ENCODE data around the gene DDN.
A peak's percentile ranks its signal among the peaks of the same experiment; 100 is the strongest.

Gene DDN

DNA sequence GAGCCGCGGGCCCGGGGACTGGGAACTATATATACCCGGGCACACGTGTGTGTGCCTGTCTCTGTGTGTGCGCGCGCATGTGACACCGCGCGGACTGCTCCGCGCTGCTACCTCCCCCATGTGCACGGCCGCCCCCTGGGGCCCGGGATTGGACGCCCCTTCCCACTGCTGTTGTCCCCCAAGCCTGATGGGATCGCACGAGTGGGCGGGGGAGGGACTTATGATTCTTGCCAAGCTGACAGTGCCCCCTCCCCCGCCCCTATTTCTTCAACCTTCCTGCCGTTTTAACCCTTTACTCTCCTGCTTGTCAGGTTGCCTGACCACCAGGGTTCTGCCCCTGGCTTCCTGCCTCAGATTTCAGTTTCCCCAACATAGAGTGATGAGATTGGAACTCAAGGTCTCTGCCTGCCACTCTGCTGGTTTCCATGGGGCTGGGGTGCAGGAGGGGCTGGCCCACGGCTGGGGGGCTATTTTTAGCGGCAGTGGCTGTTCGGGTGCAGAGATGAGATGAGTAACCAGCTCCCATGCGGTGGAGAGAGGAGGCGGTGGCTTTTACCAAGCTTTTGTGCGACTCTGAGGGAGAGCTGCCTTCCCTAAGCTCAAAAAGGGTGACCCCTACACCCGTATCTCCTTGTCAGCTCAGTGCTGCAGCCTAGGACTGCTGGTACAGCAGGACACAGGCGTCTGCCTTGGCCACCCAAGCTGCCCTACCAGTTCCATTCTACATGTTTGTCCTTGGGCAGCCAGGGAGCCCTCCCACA is at the start of gene DDN:
TSS of gene DDN (minus strand) at position 5 of the 761 bp plus-strand sequence. CDS start 88 bp downstream, outside the sequence.
- no peak for DNase-seq

- no peak for DNase-seq
These were observed 49.8 kb upstream of the DDN start for GRCh38 chr12:49048953-49049352.

GRCh38 chr12:49046129-49046895 is 47.1 kb upstream of the DDN start:
- DNase-seq: no peak

GRCh38 chr12:49044660-49045059 is 45.5 kb upstream of the DDN start:
- DNase-seq: no peak

GRCh38 chr12:49043856-49044258 is 44.7 kb upstream of the DDN start:
- peak; percentile 53 for DNase-seq

DNA sequence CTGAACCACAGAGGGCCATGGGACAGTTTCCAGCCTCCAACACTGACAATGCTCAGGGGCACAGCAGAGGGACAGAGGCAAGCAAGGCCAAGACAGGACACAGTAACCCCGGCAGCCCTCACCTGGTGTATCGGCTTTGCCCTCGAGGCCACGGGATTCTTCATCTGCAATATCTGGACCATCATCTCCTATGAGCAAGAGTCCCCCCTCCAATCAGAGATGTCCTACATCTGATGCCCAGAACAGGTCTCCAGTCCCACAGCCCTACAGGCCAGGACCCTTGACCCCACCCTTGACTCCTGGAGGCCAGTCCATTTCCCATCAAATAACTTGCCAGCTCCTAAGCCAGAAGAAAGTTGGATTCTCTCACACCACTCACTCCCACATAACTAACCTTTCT is 44.1 kb upstream of the DDN start:
- DNase-seq: no peak

DNA sequence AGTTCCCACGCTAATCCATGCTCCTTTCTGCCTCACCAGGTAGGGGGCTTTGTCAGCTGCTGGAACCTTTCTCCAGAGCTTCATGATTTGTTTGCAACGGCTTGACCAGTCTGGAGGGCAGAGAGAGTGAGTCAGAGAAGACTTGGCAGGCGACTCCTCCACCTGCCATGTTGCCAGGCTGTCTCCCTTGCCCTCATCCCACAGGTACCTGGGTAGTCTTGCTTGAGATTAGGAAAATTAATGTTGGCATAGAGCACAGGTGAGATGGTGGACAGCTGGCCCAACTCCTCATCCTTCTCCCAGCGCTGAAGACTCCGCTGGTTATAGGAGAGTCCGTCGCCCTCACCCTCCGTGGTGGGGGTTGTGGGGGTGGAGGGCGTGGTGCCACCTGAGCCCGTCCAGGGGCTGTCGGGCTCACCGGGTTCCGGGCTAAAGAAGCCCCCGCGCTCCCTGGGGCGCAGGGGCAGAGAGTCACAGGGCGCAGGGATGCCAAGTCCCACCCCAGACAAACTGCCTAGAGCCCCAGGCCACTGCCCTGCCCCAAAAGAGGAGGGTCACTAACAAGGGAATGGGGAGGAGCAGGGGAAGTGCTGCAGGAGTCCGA is 42.8 kb upstream of the DDN start:
- DNase-seq: no peak

GRCh38 chr12:49041036-49041880 is 42.1 kb upstream of the DDN start:
- DNase-seq: no peak

GRCh38 chr12:49040364-49040855 is 41.2 kb upstream of the DDN start:
- DNase-seq: no peak

DNA sequence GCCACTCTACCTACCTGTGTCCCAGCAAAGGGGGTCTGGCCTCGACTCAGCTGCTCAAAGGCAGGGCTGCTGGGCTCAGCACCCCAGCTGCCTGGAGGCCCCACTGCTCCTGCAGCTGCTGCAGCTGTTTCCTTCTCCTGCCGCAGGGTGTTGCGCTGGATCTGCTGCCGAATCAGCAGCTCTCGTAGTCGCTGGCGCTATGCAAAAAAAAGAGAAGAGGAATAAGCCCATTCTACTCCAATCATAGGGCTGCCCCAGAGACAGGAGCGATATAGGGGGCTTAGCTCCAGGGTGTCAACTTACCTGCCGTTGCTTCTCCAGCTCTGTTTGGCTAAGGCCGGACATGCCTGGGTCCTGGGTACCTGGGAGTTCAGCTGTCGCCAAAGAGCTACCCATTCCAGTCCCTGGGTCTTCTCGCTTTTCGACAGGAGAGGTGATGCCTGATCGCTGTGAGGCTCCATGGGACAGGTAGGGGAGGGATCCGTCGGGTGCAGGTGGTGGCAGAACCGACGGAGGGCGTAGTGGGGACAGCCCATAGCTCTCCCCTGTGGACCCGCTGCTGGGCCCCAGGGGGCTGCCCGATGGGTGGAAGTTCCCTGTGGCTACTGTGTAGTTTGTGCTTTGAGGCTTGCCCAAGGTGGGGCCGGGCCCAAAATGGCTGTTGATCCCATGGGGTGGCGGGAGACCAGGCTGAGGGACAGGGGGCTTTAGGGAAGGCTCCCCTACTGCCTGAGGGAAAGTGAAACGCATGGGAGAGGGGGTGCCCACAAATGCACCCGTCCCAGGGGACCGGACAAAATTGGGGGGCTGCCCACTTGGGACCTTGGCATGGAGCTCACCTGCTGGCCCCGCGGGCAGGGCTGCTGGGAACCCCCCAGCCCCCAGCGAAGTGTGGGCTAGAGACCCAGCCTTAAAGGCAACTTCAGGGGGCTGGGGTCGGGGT is 40.5 kb upstream of the DDN start:
- DNase-seq: no peak

GRCh38 chr12:49038291-49038955 is 39.2 kb upstream of the DDN start:
- DNase-seq: no peak

- no peak for DNase-seq
These were observed 38.7 kb upstream of the DDN start for GRCh38 chr12:49037947-49038237.

DNA sequence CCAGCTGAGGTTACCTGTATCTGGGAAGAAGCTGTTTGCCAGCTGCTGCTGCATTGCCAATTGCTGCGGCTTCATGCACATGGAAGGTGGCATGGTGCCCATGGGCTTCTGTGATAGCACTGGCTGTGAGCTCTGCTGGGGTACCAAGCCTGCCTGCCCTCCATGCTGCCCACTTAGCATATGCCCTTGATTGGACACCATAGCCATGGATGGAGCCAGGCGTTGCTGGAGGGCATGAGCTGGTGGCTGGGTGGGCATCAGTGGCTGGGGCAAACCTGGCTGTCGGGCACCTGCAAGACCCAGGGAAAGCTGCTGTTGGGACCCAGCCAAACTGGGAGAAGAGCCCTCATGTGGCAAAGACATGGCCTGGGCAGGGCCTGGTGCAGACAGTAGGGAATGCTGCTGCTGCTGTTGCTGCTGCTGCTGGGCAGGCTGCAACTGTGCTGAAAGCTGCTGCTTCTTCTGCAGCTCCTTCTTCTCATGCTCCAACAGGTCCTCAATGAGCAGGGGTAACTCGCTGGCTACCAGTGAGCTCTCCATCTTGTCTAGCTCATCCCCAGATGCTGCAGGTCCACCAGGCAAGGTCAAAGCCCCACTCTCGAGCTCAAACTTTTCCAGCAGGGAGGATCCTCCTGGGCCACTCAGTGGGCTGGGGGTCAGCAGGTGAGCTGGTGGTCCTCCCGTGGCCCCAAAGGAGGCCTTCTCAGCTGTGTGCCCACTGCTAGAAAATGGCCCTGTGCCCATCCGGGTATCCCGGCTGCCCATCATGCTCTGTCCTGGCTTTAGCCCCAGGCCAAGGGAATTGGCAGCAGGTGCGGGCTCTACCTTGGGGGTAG is 38.2 kb upstream of the DDN start:
- DNase-seq: no peak

- no peak for DNase-seq
These were observed 36.9 kb upstream of the DDN start for GRCh38 chr12:49036029-49036428.

DNA sequence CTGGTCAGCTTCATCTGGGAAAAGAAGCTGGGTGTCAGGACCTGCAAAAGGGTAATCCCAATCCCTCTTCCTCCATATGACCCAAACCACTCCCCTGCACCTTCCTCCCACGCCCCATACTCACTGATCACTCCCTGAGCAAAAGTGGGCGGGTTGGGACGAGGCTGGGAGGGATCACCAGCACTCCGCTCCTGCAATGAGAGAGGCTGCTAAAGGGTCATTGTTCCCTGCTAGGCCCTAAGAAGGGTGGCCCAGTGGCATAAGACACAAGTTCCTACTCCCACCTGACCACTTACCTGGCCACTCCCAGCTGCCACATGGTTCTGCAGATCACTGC is 35.1 kb upstream of the DDN start:
- DNase-seq: no peak

- DNase-seq: no peak
These were observed 34.6 kb upstream of the DDN start for GRCh38 chr12:49033611-49034285.

DNA sequence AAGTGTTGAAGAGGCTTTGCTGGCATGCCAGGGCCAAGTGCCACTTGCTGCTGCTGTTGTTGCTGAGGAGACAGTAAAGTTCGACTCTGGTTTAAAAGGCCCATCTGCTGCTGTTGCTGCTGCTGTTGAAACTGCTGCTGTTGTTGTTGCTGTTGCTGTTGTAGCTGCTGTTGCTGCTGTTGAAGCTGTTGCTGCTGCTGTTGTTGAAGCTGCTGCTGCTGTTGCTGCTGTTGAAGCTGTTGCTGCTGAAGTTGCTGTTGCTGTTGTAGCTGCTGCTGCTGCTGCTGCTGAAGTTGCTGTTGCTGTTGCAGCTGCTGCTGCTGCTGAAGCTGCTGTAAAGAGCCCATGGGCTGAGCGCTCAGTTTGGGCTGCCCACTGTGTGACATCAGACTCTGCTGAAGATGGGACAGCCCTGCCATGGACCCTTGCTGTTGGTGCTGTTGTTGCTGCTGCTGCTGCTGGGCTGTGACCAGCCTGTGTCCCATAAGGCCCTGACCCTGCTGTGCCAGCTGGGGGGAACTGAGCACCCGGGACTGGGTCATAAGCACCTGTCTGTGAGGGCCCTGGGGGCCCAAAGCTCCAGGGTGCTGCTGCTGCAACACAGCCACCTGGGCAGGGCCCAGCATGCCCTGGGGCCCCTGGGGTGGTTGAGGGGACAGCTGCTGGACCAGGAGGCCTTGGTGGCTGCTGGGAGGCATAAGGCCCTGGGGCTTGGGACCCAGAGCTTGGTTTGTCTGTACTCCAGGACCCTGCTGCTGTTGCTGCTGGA is 33.7 kb upstream of the DDN start:
- no peak for DNase-seq

DNA sequence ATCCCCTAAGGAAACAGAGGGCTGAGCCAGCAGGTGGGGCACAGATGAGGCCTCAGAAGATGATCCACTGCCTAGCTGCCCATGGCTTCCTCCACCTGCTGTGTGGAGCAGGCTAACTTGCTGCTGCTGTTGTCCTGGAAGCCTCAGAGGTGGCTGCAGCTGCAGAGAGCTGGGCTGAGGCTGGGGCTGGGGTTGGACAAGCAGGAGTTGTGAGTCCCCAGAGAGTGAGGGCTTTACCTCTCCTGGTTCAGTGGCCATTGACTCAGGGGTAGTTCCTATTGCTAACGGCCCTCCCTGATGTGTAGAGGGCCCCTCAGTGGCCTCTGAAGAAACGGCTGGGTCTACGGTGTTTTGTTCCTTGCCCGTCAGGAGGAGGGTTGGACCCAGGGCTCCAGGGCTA is 33.1 kb upstream of the DDN start:
- DNase-seq: no peak

DNA sequence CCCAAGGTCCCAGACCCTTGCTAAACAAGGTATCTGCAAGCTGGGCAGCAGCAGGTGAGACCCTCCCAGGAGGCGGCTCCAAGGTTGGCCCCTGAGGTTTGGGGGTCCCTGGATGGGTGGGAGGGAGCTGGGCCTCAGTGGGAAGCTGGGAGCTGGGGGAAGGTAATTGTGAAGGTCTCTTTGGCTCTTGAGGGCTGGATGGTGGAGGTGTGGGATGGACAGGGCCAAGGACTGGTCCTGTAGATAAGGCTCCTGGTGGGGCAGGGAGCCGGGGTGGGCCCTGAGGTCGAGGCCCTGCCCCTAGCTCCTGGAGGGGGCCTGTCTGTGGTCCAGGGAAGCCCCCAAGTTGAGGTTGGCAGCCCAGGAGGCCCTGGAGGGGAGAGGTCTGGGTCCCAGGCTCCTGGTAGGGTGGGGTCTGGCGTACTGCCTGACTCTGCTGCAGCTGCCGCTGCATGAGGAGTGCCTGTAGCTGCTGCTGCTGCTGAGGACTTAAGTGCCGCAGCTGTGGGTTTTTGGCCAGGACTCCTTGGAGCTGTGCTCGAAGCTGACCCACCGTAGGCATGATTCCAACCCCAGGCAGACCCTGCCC is 32.5 kb upstream of the DDN start:
- no peak for DNase-seq
